GM18951 (cell line): Measurements from ENCODE around the gene FBLN5.

Source experiments
- POLR2A ChIP-seq: IDR thresholded peaks from 4 replicates; pipeline ENCODE4 v1.6.1; 2011; ENCODE audit warnings: mild to moderate bottlenecking; ENCODE audit not compliant: insufficient read length, insufficient read depth; ENCODE audit errors: extremely low read depth
- in situ Hi-C: fragments of 300-500 bp; cut with MboI; formaldehyde crosslinking; loops from one replicate; pipeline ENCODE4 v1.12.0; 2022; ENCODE audit warnings: low sequenced_read_pairs, mixed read lengths, inconsistent platforms; ENCODE audit not compliant: unreplicated experiment

Gene FBLN5, protein sequence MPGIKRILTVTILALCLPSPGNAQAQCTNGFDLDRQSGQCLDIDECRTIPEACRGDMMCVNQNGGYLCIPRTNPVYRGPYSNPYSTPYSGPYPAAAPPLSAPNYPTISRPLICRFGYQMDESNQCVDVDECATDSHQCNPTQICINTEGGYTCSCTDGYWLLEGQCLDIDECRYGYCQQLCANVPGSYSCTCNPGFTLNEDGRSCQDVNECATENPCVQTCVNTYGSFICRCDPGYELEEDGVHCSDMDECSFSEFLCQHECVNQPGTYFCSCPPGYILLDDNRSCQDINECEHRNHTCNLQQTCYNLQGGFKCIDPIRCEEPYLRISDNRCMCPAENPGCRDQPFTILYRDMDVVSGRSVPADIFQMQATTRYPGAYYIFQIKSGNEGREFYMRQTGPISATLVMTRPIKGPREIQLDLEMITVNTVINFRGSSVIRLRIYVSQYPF

DNA sequence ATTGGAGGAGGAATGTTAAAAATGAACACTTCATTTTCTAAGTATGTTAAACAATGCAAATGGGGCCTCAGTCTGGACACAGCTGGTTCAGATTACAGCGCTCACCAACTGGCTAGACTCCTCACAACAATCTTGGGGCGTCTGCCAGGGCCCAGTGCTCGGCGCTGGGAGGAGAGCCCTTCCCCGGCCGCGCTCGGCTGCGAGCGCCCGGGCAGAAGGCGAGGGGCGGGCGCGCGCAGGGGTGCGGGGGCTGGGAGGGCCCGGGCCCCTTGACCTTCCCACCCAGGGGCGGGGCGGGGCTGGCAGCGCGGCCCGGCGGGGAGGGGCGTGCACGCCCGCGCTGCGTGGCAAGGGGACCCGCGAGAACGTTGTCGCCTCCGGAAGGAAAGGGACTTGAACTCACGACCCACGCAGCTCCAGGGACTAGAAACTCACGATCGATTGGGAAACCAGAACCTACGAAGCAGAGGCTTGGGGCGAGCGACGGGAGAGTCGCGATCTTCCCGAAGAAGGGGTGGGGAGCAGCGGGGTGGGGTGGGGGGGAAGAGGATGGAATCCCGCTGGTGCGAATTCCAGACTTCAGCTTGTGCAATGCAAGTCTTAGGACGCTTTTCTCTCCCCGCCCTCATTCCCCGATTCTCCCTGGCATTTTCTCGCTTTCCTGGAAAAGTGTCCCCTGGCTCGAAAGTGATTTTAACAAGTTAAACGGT, at the start of gene FBLN5:
FBLN5 (minus strand) TSS at position 220 of the 710 bp plus-strand sequence. CDS start 465 bp downstream, outside the sequence.
- TF ChIP-seq POLR2A, result no peak
- in situ Hi-C loops, result no loop called here

DNA sequence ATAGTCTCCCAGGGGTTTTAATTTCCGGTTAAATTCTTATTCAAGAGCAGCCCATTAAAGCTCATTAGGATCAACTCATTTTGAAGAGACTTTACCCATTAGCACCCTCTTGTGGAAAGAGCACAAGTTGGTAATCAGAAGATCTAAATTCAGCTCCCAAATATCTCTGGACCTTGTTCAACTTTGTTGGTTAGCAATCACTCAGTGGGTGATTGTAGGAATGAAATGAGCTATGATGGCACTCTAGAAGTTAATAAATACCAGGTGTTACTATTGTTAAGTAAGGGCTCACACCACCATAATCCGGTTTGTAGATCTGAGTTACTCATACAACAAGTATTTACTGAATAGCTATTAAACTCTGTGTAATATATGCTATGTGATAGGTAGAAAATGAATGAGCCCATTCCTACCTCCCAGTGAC, 49.5 kb upstream of the FBLN5 start:
- no peak for TF ChIP-seq POLR2A
- in situ Hi-C loops, result no loop called here

DNA sequence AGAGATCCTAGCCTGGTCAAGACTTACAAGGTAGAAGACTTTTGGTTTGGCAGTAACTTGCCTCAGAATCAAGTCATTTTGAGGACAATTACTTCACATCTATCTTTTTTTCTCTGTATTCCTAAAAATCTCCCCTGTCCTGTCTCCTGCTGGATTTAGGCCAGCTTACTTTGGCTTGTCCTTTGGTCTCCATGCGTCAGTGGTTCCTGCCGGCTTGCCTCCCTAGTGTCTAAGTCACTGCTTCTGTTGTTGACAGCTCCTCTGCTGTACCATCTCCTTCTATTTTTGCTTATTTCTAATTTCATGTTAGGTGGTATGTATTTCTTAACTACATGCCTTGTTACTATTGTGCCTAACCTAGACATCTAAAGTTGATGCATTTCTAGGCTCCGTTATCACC, 39.7 kb upstream of the FBLN5 start:
- TF ChIP-seq POLR2A, result no peak
- in situ Hi-C loops, result no loop called here

DNA sequence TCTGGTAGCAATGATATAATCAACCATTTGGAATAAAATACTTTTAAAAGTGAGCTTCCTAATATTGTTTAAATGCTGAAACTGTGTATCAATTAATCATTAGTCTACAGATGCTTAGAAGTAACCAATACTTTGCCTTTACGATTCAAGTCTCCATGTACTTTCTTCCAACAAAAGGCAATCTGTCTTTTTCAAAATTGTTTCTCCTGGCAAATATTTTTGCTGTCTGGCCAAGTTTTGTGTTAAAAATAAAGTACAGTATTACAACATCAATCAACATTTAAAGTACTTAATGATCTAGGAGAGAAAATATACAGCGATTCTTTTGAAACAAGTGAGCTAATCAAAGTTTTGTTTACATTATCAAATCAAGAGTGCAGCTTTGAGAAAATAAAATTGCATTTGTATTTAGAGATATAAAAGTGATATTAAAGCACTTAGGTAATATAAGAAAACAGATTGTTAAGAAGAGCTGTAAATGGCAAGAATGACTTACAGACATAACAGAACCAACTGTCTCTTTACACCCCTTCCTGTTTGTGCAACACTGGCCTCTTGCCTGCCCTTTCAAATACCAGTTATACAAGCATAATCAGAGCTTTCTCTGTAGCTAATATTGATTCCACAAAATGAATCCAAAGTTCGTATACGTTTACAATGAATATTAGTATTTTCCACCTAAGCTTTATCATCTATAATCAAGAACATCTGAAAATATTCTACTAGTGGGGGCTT, 38.2 kb upstream of the FBLN5 start:
- TF ChIP-seq POLR2A, result no peak
- in situ Hi-C loops, result no loop called here

DNA sequence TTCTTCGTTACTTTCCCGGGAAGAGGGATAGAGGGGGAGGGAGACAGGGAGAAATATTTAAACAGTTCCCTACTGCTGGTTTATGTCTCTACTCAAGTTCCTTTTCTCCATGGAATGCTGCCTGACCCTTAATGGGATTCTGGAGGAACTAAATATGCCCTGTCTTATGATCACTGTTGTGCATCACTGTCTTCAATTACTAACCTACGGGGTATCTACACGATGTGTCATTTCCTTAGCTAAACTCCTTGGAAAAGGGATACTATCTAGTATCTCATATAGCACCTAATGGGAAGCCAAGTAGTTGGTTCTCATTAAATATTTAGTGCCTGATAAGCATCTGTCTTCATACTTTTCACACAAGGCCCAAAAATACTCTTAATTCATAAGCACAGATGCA, 37.5 kb upstream of the FBLN5 start:
- no peak for TF ChIP-seq POLR2A
- in situ Hi-C loops, result no loop called here

DNA sequence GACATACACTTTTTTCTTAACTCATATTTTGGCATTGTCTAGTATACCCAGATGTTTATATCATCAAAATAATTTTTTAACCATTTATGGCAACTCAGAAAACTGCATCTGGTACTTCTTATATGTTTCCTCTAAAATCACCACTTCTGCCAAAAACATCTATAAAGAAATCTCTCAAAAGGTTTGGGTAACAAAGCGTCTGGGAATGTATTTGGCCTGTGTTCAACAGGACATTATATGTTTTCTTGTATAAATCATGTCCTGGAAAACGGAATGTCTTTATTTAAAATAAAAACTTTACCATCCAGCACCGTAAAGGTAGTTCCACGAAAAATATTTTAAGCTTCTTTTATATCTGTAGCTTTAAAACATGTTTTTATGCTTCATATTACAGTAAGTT, 36.1 kb upstream of the FBLN5 start:
- no peak for TF ChIP-seq POLR2A

DNA sequence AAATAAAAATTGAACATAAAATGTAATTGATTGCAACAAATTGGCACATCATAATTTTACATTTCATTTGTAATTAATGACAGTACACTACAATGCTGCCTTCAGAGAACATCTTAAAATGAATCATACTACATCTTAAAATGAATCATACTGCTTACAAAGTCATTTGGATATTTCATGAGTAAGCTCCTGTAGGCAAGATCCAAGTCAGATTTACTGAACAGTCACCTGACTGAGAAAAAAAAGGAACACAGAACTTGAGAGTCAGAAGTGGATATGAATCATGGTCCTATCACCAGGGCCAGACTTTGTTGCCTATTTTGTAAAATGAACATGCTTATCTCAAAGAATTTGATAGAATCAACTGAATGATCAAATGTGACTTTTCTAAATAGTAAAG, 32.7 kb upstream of the FBLN5 start:
- no peak for TF ChIP-seq POLR2A
- in situ Hi-C loops, result no loop called here

More for the DNA sequence above, 36.1 kb upstream of the FBLN5 start:
- in situ Hi-C loops, result no loop called here

DNA sequence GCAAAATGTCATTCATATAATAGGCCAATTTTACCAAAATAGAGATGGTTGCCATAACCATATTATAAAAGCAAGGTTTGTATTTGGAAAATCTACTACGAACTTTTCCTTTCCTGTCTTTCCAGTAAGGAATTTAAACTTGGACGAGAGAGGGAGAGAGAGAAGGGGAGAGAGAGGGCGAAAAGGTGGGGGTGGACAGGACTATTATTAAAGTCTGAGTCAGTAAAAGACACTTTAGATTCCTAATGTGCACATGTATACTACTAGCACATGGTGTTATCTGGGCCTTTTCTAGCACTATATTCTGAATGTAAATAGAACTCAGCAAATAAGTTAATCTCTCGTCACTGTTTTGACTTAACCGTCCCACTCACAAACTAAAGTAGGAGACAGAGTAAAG, 30.4 kb upstream of the FBLN5 start:
- TF ChIP-seq POLR2A, result no peak
- in situ Hi-C loops, result no loop called here

DNA sequence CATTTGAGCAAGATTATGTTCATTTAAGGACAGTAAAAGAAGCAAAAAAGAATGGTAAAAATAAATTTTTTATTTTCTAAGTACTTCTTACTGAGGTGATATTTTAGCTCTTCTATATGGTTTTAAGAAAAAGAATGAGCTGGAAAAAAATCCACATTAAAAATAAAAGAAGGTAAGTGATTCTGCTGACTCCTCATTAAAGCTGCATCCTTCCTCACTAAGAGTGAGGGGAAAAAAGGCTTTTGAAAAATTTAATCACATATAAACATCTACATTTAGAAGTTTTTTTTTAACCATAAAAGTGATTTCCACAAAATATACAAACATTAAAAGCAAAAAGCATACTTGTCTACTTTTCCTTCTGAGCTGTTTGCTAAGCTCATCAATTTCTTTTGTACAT, 28.3 kb upstream of the FBLN5 start:
- in situ Hi-C loops, result no loop called here

DNA sequence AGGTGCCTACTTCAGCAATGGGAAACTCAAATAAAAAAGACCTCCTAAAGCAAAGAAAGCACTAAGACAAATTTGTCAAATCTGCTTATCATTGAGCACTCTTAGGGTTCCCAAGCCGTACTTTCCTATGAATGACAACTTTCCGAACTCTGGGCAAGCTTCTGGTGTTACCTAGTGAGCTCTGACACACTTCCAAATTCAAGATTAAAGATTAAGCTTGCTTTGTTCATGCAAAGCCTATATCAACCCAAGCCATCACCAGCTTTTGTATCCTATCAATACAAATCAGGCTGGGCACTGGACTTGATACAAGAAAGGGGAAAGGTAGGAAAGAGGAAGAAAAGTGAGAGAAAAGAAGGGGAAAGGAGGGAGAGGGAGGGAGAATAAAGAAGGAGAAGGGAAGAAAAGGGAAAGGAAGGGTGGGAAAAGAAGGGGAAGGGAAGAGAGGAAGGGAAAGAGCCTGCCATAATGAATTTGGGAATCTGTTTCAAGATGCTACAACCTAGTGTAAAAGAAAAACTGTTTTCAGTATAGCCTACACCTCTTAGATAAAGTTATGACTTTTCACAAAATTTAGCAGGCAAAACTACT, 23.8 kb upstream of the FBLN5 start:
- TF ChIP-seq POLR2A, result no peak
- in situ Hi-C loops, result no loop called here

More for the DNA sequence above, 28.3 kb upstream of the FBLN5 start:
- TF ChIP-seq POLR2A, result no peak

DNA sequence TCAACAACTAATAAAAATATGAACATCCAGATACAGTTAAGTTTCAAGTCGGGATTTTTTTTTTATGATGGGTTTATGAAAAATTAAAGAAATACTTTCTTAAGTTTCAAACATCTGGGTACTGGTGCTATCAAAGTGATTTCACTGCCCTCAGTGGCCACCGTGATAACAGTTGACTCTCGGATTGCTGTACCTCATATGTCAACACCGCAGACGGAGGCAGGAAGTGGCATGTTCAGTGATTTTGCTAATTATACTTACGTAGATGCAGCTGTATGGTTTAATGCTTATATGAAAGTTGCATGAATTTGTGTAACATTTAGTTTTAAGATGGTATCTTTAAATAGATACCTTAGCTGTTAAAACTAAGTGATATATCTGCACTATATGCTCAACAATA, 20.8 kb upstream of the FBLN5 start:
- in situ Hi-C loops, result no loop called here
- TF ChIP-seq POLR2A, result no peak

DNA sequence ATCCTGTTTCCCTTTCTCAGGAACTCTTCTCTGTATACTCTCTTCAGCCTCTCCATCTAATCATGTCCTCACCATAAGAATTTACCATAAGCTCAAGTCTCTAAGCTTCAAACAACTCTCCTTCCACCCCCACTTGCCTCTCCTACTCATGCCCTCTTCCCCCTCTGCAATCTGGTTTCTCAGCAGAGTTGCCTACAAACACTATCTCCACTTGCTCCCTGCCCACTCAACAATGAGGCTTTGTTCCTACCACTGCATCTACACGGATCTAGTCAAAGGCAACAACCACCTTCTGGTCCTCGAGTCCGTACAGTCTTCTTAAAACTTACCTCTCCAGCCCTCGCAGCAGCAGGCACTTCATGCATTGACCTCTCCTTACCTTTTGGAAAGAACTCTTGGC, 17.2 kb upstream of the FBLN5 start:
- TF ChIP-seq POLR2A, result no peak
- in situ Hi-C loops, result no loop called here

DNA sequence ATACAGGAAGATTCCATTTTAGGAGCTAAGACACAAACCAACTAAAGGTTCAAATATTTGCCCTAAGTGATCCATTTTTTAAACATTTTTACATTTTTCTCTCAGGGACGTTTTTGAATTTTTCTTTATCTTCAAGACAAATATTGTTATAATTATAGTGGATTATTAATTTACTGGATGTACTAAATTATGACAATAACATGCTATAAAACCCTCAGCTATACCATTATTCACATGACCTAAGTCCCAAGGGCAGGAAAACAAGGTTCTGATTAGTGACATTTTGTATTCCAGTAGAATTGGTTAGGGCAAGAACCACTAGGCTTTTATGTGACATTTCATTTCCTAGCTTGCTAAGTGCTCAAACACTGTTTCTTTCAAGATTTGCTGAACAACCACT, 16.5 kb upstream of the FBLN5 start:
- in situ Hi-C loops, result no loop called here
- no peak for TF ChIP-seq POLR2A
